ENCODE data around the gene PTPN9.

DNA sequence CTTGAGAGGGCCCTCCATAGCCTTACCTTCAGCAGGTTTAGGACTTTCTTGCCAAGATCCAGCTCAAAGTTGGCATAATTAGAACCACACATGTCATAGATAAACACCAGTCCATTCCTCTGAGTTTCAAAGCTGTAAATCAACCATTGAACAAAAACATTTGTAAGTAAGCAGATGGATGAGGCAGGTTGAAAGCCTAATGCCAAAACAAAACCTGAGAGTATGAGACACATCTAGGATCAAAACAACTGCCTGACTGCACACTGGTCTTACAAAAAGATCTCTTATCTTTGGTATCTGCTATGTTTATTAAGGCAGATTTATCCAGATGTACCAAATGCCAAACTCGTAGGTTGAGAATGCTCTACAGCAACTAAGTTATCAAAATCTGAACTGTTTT is 61.9 kb downstream of the PTPN9 start:
- no peak for TF ChIP-seq POLR2A (IDR thresholded peaks at IDR 0.05; ENCODE audit: low read depth, low read length)
- TF ChIP-seq POLR2AphosphoS5 (IDR thresholded peaks at IDR 0.05; ENCODE audit: low read depth, low read length), result no peak
- no peak for TF ChIP-seq PAX5 (IDR thresholded peaks at IDR 0.05; ENCODE audit: insufficient read depth, low read length, severe bottlenecking)
- no peak for TF ChIP-seq SPI1 (IDR thresholded peaks at IDR 0.05; ENCODE audit: low read depth, low read length)
- no peak for TF ChIP-seq TAF1 (IDR thresholded peaks at IDR 0.05; ENCODE audit: low read depth, low read length)

Measured in GM12891 (cell line).